ENCODE data around the gene ASPM.

ASPM gene

GRCh38 chr1:197106869-197107268 is 39.6 kb downstream of the ASPM start:
- ATAC-seq, result no peak
- TF ChIP-seq RARB (CRISPR knock-in tag; IDR thresholded peaks at IDR 0.05) (no peak), CSDC2 (CRISPR knock-in tag; IDR thresholded peaks at IDR 0.05) (no peak)

GRCh38 chr1:197103300-197103699 is 43.2 kb downstream of the ASPM start:
- no peak for TF ChIP-seq BACH2 (CRISPR knock-in tag; IDR thresholded peaks at IDR 0.05; ENCODE audit: borderline replicate concordance)
- TF ChIP-seq ZNF8 (CRISPR knock-in tag; IDR thresholded peaks at IDR 0.05), result no peak
- TF ChIP-seq CSRNP3 (CRISPR knock-in tag; IDR thresholded peaks at IDR 0.05), result no peak
- TF ChIP-seq RARB (CRISPR knock-in tag; IDR thresholded peaks at IDR 0.05), result no peak
- no peak for TF ChIP-seq ZFP3 (CRISPR knock-in tag; IDR thresholded peaks at IDR 0.05)
- TF ChIP-seq GLIS3 (CRISPR knock-in tag; IDR thresholded peaks at IDR 0.05), result no peak
- TF ChIP-seq PPARA (CRISPR knock-in tag; IDR thresholded peaks at IDR 0.05; ENCODE audit: borderline replicate concordance), result no peak
- no peak for TF ChIP-seq ARNTL (CRISPR knock-in tag; IDR thresholded peaks at IDR 0.05; ENCODE audit: borderline replicate concordance, low read depth)
- TF ChIP-seq CREB5 (CRISPR knock-in tag; IDR thresholded peaks at IDR 0.05; ENCODE audit: low read depth), result no peak
- TF ChIP-seq TSHZ2 (CRISPR knock-in tag; IDR thresholded peaks at IDR 0.05), result no peak
- TF ChIP-seq TCF4 (CRISPR knock-in tag; IDR thresholded peaks at IDR 0.05; ENCODE audit: borderline replicate concordance), result no peak
- TF ChIP-seq SNAI2 (CRISPR knock-in tag; IDR thresholded peaks at IDR 0.05), result no peak
- TF ChIP-seq TOX (CRISPR knock-in tag; IDR thresholded peaks at IDR 0.05; ENCODE audit: borderline replicate concordance), result no peak
- no peak for TF ChIP-seq ISL1 (CRISPR knock-in tag; IDR thresholded peaks at IDR 0.05)
- no peak for TF ChIP-seq ZNF565 (CRISPR knock-in tag; conservative IDR thresholded peaks at IDR 0.05; ENCODE audit: low read depth)
- no peak for TF ChIP-seq CSDC2 (CRISPR knock-in tag; IDR thresholded peaks at IDR 0.05)
- TF ChIP-seq ZFP30 (CRISPR knock-in tag; IDR thresholded peaks at IDR 0.05), result no peak
- TF ChIP-seq ZNF70 (CRISPR knock-in tag; IDR thresholded peaks at IDR 0.05), result no peak

GRCh38 chr1:197101978-197102377 is 44.5 kb downstream of the ASPM start:
- no peak; the same call in 1 of the 3 replicates for ATAC-seq
- TF ChIP-seq PATZ1 (CRISPR knock-in tag; IDR thresholded peaks at IDR 0.05; ENCODE audit: borderline replicate concordance) (no peak), PPARA (CRISPR knock-in tag; IDR thresholded peaks at IDR 0.05; ENCODE audit: borderline replicate concordance) (no peak), CSDC2 (CRISPR knock-in tag; IDR thresholded peaks at IDR 0.05) (no peak), GLIS3 (CRISPR knock-in tag; IDR thresholded peaks at IDR 0.05) (no peak), RARB (CRISPR knock-in tag; IDR thresholded peaks at IDR 0.05) (no peak), ZC3H10 (CRISPR knock-in tag; IDR thresholded peaks at IDR 0.05) (no peak), SNAI2 (CRISPR knock-in tag; IDR thresholded peaks at IDR 0.05) (no peak), CSRNP3 (CRISPR knock-in tag; IDR thresholded peaks at IDR 0.05) (no peak), ARNTL (CRISPR knock-in tag; IDR thresholded peaks at IDR 0.05; ENCODE audit: borderline replicate concordance, low read depth) (no peak), BACH2 (CRISPR knock-in tag; IDR thresholded peaks at IDR 0.05; ENCODE audit: borderline replicate concordance) (no peak), ZNF565 (CRISPR knock-in tag; conservative IDR thresholded peaks at IDR 0.05; ENCODE audit: low read depth) (no peak), ZNF8 (CRISPR knock-in tag; IDR thresholded peaks at IDR 0.05) (no peak), CREB5 (CRISPR knock-in tag; IDR thresholded peaks at IDR 0.05; ENCODE audit: low read depth) (no peak), TCF4 (CRISPR knock-in tag; IDR thresholded peaks at IDR 0.05; ENCODE audit: borderline replicate concordance) (no peak), ZFP30 (CRISPR knock-in tag; IDR thresholded peaks at IDR 0.05) (no peak)

More at GRCh38 chr1:197103300-197103699, 43.2 kb downstream of the ASPM start:
- ATAC-seq, result no peak

Measured in SK-N-SH treated with all-trans-retinoic acid at 6 μM for 48 hours (cell line).